HFF-Myc (cell line): ENCODE results near the gene ADAM29.

Source experiments
- DNase-seq: peaks from one replicate; pipeline ENCODE4 v3.0.0-alpha.2; 2011; ENCODE audit warnings: low read depth; ENCODE audit errors: extremely low read depth
- H3K4me3 ChIP-seq: replicated peaks from 2 replicates; pipeline ENCODE4 v1.5.1; 2011; ENCODE audit warnings: low read depth, mild to moderate bottlenecking, control low read depth, low read length
- TF ChIP-seq, protein P1 (sequence below): IDR thresholded peaks from 2 replicates; pipeline ENCODE4 v1.5.1; 2012; ENCODE audit warnings: mild to moderate bottlenecking, low read depth, low read length, control low read depth; ENCODE audit errors: missing control alignments

ADAM29 gene

DNA sequence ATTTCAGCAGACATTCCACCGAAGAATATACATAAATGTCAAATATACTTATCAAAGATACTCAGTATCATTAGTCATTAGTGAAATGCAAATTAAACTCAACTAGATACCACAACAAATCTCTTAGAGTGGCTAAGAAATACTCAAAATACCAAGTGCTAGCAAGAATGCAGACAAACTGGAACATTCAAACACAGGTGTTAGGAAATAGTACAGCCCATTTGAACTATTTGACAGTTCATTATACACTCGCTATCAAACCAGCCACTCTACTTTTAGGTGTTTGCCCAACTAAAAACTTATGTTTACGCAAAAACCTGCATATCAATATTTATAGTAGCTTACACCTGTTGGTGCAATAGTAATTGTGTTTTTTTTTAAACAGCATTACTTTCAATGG is 8.8 kb downstream of the ADAM29 start:
- H3K4me3 ChIP-seq, result no peak overlapping the region
- DNase-seq, result no peak
- TF ChIP-seq, protein P1, sequence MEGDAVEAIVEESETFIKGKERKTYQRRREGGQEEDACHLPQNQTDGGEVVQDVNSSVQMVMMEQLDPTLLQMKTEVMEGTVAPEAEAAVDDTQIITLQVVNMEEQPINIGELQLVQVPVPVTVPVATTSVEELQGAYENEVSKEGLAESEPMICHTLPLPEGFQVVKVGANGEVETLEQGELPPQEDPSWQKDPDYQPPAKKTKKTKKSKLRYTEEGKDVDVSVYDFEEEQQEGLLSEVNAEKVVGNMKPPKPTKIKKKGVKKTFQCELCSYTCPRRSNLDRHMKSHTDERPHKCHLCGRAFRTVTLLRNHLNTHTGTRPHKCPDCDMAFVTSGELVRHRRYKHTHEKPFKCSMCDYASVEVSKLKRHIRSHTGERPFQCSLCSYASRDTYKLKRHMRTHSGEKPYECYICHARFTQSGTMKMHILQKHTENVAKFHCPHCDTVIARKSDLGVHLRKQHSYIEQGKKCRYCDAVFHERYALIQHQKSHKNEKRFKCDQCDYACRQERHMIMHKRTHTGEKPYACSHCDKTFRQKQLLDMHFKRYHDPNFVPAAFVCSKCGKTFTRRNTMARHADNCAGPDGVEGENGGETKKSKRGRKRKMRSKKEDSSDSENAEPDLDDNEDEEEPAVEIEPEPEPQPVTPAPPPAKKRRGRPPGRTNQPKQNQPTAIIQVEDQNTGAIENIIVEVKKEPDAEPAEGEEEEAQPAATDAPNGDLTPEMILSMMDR, result no peak

DNA sequence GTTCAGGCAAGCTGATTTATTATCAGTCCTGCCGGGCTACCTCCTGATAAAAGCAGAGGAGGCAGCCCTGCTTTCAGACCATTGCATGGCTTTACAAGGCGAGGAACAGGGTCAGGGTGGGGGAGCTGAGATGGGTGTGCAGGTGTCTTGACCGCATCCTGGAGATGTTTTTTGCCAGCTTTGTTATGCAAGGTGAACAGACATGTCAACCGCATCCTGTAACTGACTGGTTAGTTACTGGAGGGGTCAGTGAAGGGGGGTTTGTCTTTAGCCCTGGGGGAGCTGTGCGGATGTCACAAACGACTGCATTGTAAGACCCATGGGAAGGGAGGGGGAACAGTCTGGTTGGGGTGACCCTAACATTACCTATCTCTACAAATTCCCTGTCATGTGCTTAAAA is 10.0 kb downstream of the ADAM29 start:
- H3K4me3 ChIP-seq, result no peak overlapping the region
- TF ChIP-seq, protein P1, result no peak
- no peak for DNase-seq

DNA sequence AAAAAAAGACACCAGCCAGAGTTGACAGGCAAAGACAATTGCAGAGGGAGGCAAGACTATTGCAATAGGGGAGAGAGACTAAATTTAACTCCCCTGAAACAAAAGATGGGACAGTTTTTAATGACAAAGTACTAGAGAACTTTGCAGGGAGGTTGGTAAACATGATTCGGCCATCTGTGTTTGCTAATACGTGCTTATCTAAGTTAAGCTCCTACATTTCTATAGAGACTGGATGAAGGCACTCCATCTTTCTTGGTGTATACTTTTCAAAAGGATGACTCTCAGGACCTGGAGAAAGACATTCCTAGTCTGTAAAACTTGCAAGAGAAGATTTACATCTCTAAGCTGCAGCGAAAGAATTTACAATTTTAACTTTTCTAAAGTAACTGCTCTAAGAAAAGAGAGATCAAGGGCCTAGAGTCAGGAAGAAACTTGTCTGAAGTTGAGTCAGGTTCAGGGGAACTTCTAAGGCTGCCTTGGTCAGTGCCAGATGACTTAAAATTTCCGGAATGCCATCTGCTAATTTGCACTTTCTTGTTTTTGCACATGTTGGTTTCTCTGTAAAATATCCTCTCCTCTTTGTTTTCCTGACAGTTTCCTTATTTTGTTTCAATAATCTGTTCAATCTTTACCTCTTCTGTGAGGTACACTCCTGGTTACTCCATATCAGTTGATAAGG is 10.6 kb downstream of the ADAM29 start:
- no peak overlapping the region for H3K4me3 ChIP-seq
- DNase-seq, result no peak
- TF ChIP-seq, protein P1, result no peak

DNA sequence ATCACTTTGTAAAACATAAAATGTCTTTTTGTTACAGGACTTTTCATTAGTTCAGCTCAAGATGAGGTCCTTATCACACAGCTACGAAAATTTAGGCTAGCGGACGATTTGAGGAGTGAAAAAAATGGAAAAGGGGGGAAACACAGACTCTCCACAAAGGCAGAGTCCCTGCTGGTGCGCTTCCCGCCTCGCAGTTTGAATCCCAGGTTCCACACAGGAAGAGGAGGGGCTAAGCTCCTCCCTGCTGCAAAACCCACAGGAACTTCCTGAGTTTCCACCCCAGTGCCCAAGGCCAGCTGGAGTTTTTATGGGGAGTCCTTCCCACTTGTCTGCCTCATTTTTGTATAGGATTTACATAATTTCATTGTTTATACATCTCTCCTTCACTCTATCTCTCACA is 11.2 kb downstream of the ADAM29 start:
- no peak for DNase-seq
- TF ChIP-seq, protein P1, result no peak
- H3K4me3 ChIP-seq, result no peak overlapping the region

DNA sequence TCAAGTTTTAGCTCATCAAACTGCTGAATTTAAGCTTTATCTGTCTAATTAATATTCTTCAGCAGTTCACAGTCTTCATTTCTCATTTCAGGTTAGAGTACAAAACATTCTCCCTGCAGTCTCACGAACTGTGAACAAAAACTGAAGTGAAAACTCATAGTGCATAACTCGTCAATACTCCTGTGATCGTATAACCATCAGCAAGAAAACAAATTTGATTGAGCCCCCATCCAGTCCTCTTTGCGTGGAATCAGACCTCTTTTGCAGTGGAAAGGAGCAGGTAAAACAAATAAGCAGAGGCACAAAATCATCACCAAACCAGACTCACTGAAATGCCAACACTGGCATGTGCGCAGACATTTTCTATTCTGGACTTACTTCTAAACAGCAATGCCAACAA is 12.7 kb downstream of the ADAM29 start:
- no peak for DNase-seq
- no peak overlapping the region for H3K4me3 ChIP-seq
- TF ChIP-seq, protein P1, result no peak

DNA sequence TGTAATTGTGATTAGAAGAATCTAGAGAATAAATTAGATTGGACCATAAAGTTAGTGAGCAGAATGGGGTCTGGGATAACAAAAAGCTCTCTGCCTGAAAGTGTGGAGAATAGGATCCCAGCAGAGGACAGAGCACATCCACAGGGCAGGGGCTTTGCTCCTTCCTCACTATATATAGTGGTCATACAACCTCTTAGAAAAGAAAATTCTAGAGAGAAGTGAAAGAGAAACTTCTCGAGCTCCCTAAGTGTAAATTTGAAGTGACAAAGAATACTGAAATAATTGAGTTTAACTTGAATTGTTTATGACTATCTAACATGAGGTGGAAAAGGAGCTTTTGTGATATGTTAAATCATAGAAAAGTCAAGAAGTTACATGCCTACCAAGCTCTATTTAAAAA is 14.9 kb downstream of the ADAM29 start:
- TF ChIP-seq, protein P1, result no peak
- no peak overlapping the region for H3K4me3 ChIP-seq
- no peak for DNase-seq

DNA sequence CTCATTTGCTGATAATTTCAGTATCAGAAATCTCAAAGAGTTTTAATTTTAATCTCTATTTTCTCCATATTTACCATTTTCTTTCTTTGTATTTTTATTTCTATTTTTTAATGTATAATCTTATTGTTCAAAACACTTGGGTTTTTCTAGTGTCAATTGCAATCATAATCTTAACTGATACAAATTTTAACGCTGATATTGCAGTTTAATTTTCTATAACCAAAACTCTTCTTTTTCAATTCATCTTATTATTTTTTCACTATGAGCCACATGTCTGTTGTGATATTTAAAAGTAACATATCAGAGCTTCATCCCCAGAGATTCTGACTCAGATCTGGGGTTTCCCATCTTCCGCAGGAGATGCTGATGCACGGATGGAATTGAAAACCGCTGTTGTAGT is 16.2 kb downstream of the ADAM29 start:
- no peak overlapping the region for H3K4me3 ChIP-seq
- DNase-seq, result no peak
- TF ChIP-seq, protein P1, result no peak
